Activated T-helper 1 cell treated with anti-CD3 and anti-CD28 coated beads, Interleukin-2, amount 50 U/mL, for 16 hours (primary cell): ENCODE data around the gene TBX21.

Source experiments
- DNase-seq, 2 donors: peaks; one replicate each; pipeline ENCODE4 v3.0.0-alpha.2; 2020; ENCODE audit warnings: low read depth in 1 of 2, low spot score in 1 of 2

Gene TBX21

GRCh38 chr17:47697906-47698711 is 34.9 kb upstream of the TBX21 start:
- no peak for DNase-seq

DNA sequence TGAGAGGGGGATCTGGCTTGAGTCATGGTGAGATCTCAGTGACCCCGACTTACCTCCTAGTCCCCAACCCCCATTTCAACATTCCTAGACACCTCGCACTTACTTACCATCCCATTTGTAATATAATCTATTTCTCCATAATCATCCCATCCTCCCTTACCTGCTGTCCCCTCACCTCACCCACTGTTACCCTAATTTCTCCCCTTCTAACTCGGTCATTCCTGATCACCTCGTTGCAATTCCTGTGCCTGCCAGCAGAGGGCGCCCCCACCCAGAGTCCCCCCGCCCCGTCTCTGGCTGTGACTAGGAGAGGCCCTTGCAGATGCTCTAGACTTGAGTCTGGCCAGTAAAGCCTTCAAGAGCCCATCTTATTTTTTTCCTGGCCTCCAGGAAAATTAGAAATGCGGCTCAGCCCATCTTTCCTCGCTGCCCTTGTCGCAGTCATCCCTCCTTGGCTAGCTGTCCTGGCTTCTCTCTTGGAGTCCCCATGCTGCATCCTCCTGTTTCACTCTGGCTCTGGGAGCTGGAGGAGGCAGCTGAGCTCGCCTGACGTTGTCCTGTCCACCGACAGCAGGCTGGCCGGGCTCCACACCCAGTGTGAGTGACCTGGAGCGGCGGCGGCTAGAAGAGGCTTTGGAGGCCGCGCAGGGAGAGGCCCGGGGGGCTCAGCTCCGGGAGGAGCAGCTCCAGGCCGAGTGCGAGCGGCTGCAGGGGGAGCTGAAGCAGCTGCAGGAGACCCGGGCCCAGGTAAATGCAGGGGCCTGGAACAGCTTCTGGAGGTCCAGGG is 34.1 kb upstream of the TBX21 start:
- DNase-seq: peak; percentile 72 to 83

DNA sequence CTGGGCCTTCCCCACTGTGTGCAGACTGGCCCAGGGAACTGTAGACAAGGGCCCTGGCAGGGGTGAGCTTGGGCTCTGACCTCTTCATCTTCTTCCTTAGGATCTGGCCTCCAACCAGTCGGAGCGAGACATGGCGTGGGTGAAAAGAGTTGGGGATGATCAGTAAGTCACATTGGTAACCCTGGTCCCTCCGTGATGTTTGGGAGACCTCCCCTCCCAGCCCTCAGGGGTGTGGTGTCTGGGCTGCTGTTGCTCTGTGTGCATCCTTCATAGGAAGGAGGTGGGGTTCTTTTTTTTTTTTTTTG is 33.5 kb upstream of the TBX21 start:
- no peak for DNase-seq

- no peak for DNase-seq
Measured at GRCh38 chr17:47700471-47701449, 32.3 kb upstream of the TBX21 start.

- DNase-seq: no peak
Measured at GRCh38 chr17:47701608-47702007, 31.4 kb upstream of the TBX21 start.

DNA sequence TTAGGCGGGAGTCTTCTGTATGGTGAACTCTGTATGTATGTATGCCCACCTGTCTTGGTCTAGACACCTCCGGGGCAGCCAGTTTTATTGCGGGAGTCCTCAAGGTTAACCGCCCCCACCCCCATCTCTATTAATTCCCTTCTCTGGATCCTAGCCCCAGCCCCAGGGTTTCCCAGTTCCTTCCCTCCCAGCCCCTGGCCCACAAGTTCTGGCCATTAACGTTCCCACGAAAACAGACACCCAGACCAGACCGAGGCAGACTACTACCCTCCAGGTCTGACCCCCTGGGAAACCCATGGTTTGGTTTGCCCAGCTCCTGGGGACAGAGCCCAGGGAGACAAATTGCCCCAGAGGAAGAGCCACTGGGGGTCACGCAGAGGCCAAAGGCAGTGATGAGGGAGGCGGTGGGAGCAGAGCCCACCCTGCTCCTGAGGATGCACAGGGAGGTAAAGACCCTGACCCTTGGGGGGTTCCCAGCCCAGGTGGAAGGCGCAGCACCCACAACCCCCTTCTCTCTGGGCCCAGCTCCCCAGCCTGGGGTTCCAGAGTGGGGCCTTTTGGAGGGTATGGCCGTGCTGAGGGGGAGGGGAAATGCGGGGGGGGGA is 30.5 kb upstream of the TBX21 start:
- DNase-seq: no peak

GRCh38 chr17:47703191-47703591 is 29.8 kb upstream of the TBX21 start:
- DNase-seq: no peak

GRCh38 chr17:47703671-47704070 is 29.4 kb upstream of the TBX21 start:
- DNase-seq: no peak

- DNase-seq: no peak
Measured at GRCh38 chr17:47704116-47704515, 28.9 kb upstream of the TBX21 start.

DNA sequence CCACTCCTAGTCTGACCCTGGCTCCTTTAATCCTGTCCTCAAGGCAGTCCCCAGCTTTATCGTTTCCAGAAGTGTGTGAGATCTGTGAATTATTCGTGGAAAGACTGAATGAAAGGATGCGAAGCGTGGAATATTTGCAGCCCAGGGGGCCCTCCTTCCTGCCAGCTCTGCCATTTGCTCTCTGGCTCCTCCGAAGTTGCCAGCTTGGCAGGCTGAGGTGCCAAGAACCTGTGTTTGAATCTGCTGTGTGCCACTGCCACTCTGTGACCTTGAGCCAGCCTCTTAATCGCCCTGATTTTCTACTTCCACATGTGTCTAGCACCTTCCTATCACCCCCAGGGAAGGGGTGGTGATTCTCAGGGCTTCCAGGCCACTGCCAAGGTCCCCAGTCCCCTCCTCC is 28.3 kb upstream of the TBX21 start:
- DNase-seq: no peak

DNA sequence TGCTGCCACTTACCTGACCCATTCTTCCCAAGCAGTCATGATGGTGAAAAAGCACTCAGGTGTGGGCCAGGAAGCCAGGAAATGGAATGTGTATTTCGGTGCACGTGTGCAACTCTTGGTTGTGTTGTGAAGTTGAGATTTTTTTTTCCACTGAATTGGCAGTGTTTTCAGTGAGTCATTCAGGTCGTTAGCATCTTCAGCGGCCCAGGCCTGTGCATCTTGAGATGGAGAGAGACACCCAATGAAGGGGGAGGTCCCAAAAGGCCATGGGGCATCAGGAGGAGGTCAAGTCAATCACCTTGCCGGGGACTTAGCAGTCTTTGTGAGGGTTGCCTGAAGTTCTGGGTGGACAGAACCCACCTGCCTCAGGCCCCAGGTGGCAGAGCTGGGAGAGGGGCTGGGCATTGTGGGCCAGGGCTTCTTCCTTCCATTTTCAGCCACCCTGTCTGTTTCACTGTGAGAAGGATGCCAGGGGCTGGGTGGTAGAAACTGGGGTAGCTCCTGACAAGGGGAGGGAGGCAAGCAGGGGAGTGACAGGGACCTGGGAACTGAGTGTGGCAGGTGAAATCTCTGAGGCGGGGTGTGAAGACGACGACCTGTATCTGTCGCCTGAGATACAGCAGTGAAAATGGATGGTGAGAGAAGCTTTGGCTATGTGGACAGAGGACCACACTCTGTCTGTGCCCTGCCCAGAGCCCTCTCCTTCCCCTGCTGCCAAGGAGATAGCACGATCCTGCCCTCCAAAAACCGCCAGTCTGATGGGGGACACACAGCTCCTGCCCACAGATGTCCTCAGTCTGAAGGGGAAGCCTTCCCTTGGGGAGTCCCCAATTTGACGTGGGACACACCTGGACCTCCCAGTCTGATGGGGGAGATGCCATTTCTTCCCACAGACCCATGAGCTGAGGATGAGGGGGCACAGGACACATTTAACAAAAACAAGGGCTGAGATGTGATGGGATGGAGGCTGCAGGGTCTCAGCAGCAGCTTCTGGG is 27.2 kb upstream of the TBX21 start:
- no peak for DNase-seq

- DNase-seq: no peak
Measured at GRCh38 chr17:47707056-47707804, 25.8 kb upstream of the TBX21 start.

GRCh38 chr17:47707884-47708283 is 25.2 kb upstream of the TBX21 start:
- DNase-seq: no peak

DNA sequence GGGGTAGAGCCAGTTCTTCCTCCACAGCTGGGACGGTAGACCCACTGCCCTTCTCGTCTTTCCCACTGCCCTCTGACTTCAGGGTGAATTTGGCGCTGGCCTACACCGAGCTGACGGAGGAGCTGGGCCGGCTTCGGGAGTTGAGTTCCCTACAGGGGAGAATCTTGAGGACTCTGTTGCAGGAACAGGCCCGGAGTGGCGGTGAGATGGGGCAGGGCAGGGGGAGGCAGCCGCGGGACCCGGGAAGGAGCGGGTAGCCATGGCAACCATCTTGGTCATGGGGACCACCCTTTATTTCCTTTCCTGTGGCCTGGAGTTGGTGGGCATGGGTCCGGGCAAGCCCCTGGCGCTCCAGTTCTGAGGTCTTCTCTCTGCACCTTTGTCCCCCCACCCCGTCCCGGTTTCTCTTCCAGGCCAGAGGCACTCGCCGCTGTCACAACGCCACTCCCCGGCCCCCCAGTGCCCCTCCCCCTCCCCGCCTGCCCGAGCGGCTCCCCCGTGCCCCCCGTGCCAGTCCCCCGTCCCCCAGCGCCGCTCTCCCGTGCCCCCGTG is 24.6 kb upstream of the TBX21 start:
- no peak for DNase-seq

DNA sequence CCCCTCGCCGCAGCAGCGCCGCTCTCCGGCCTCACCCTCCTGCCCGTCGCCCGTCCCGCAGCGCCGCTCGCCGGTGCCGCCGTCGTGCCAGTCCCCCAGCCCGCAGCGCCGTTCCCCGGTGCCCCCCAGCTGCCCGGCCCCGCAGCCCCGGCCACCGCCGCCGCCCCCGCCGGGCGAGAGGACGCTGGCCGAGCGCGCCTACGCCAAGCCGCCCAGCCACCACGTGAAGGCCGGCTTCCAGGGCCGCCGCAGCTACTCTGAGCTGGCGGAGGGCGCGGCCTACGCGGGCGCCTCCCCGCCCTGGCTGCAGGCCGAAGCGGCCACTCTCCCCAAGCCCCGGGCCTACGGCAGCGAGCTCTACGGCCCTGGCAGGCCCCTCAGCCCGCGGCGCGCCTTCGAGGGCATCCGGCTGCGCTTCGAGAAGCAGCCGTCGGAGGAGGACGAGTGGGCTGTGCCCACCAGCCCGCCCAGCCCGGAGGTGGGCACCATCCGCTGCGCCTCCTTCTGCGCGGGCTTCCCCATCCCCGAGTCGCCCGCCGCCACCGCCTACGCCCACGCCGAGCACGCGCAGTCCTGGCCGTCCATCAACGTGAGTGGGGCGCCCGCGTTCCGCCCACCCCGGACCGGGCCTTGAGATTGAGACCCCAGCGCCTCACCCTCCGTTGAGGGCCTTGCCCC is 24.0 kb upstream of the TBX21 start:
- no peak for DNase-seq

- DNase-seq: no peak
Measured at GRCh38 chr17:47709594-47709993, 23.4 kb upstream of the TBX21 start.

GRCh38 chr17:47711366-47712099 is 21.5 kb upstream of the TBX21 start:
- no peak for DNase-seq
